MCF 10A (cell line): Measurements from ENCODE around the gene IMMP2L. TPM values are rescaled to one million over a fixed set of nuclear protein-coding genes. Genes with fewer than 3 reads are reported as not detected.
A peak's percentile ranks its signal among the peaks of the same experiment; 100 is the strongest.

ENCODE experiments used
- BruUV-seq: library from RNA; stranded (reverse); fragments of 400-500 nt; replicated peaks from 2 replicates; lab custom pipeline; 2021; lab: Mats Ljungman, UMichigan
- CTCF ChIA-PET: fragments of 300-600 bp; sonication (Branson Sonifier 250); formaldehyde crosslinking; extraction: SDS; loops from one replicate; lab custom pipeline; 2021; ENCODE audit warnings: antibody characterized with exemption, inconsistent platforms; lab: Yijun Ruan, JAX
- POLR2A ChIA-PET: fragments of 300-600, 350-650 bp; sonication (Branson Sonifier 250); formaldehyde crosslinking; extraction: SDS; loops from one replicate; lab custom pipeline; 2020; ENCODE audit warnings: antibody characterized with exemption, inconsistent platforms; lab: Yijun Ruan, JAX
- DNase-seq: peaks from one replicate; pipeline ENCODE4 v3.0.0-alpha.2; 2018; ENCODE audit not compliant: unreplicated experiment
- H3K27ac Mint-ChIP-seq: one replicate; pipeline ENCODE4 v1.8.0; 2022; ENCODE audit warnings: mild to moderate bottlenecking, low read depth, mixed read lengths; ENCODE audit not compliant: unreplicated experiment
- H3K27me3 Mint-ChIP-seq: one replicate; pipeline ENCODE4 v1.8.0; 2022; ENCODE audit warnings: mixed read lengths; ENCODE audit not compliant: insufficient read depth, unreplicated experiment
- H3K36me3 Mint-ChIP-seq: one replicate; pipeline ENCODE4 v1.8.0; 2022; ENCODE audit warnings: mild to moderate bottlenecking, moderate library complexity, mixed read lengths; ENCODE audit not compliant: insufficient read depth, unreplicated experiment
- H3K4me1 Mint-ChIP-seq: one replicate; pipeline ENCODE4 v1.8.0; 2022; ENCODE audit warnings: mixed read lengths; ENCODE audit not compliant: insufficient read depth, unreplicated experiment
- H3K4me3 Mint-ChIP-seq: one replicate; pipeline ENCODE4 v1.8.0; 2022; ENCODE audit warnings: mild to moderate bottlenecking, moderate library complexity, mixed read lengths; ENCODE audit not compliant: unreplicated experiment
- H3K9me3 Mint-ChIP-seq: one replicate; pipeline ENCODE4 v1.8.0; 2022; ENCODE audit warnings: mixed read lengths; ENCODE audit not compliant: unreplicated experiment
- intact Hi-C: fragments of 100-400 bp; cut with micrococcal nuclease; formaldehyde crosslinking; loops from 2 replicates; pipeline ENCODE4 v1.14.1; 2022
- total RNA-seq: library from RNA; stranded (reverse); gene quantifications from 2 replicates; pipeline ENCODE4 v1.2.3, GENCODE V29; 2022
- TF ChIP-seq, protein P1 (sequence below): fragments of 200-600 bp; IDR thresholded peaks from one replicate; pipeline ENCODE4 v1.8.0; 2022; ENCODE audit warnings: antibody characterized with exemption, mild to moderate bottlenecking; ENCODE audit not compliant: unreplicated experiment

Gene IMMP2L
- total RNA-seq, 1 experiment from 2014 or later, result 23.7 TPM

DNA sequence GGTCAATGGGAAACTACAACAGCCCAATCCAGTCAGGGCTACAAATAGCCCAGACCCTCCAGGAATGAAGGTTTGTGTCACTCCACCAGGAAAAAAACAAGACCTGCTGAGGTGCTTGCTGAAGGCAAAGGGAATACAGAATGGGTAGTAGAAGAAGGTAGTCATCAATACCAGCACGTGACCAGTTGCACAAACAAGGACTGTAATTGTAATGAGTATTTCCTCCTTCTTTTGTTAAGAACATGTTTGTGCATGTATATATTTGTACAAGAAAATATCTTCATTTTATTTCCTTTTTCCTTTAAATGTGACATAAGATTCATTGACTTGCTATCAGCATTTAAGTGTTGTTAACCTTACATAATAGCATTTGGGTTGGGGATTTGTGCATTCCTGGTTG is 229.3 kb downstream of the IMMP2L start:
- POLR2A ChIA-PET, result no interaction called here
- CTCF ChIA-PET, result interaction anchor here (0.8 kb wide), 1 partner anchor 15 kb away, joined by 3 read pairs; no protein-coding TSS in a partner anchor
- Mint-ChIP-seq H3K36me3 (no peaks in the 10 kb centered on the region), H3K27me3 (no peaks in the 10 kb centered on the region), H3K9me3 (peaks cover 13% of the 10 kb centered on the region), H3K27ac (no peak overlapping the region), H3K4me3 (no peak overlapping the region), H3K4me1 (no peaks in the 10 kb centered on the region)
- intact Hi-C loops, result no loop called here
- DNase-seq, result peak; percentile 2
- TF ChIP-seq, protein P1, sequence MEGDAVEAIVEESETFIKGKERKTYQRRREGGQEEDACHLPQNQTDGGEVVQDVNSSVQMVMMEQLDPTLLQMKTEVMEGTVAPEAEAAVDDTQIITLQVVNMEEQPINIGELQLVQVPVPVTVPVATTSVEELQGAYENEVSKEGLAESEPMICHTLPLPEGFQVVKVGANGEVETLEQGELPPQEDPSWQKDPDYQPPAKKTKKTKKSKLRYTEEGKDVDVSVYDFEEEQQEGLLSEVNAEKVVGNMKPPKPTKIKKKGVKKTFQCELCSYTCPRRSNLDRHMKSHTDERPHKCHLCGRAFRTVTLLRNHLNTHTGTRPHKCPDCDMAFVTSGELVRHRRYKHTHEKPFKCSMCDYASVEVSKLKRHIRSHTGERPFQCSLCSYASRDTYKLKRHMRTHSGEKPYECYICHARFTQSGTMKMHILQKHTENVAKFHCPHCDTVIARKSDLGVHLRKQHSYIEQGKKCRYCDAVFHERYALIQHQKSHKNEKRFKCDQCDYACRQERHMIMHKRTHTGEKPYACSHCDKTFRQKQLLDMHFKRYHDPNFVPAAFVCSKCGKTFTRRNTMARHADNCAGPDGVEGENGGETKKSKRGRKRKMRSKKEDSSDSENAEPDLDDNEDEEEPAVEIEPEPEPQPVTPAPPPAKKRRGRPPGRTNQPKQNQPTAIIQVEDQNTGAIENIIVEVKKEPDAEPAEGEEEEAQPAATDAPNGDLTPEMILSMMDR, result no peak
- no TSS peak for BruUV-seq

DNA sequence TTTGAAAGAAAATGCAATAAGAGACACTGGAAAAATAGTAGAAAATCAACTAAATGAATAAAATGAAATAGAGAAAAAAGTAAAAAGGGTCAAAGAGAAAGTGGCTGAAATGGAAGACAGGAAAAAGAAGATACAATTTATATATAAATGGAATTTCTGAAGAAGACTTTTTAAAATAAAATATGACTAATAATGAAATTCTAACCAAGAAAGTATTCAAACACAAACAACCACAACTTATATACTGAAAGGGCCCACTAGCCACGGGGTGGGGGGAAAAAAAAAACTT is 232.1 kb downstream of the IMMP2L start:
- no TSS peak for BruUV-seq
- no peak overlapping the region for H3K4me3 Mint-ChIP-seq
- POLR2A ChIA-PET, result interaction anchor here (0.7 kb wide), 1 partner anchor 1243 kb away, joined by 3 read pairs; no protein-coding TSS in a partner anchor
- no peaks in the 10 kb centered on the region for H3K27me3 Mint-ChIP-seq
- peaks cover 8% of the 10 kb centered on the region for H3K9me3 Mint-ChIP-seq
- DNase-seq, result no peak
- TF ChIP-seq, protein P1, result no peak
- CTCF ChIA-PET, result interaction anchor here (0.7 kb wide), 2 partner anchors 14 to 206 kb away, joined by 3 to 5 read pairs; no protein-coding TSS in a partner anchor
- no peak overlapping the region for H3K27ac Mint-ChIP-seq
- intact Hi-C loops, result no loop called here
- H3K36me3 Mint-ChIP-seq, result no peaks in the 10 kb centered on the region
- H3K4me1 Mint-ChIP-seq, result no peaks in the 10 kb centered on the region

DNA sequence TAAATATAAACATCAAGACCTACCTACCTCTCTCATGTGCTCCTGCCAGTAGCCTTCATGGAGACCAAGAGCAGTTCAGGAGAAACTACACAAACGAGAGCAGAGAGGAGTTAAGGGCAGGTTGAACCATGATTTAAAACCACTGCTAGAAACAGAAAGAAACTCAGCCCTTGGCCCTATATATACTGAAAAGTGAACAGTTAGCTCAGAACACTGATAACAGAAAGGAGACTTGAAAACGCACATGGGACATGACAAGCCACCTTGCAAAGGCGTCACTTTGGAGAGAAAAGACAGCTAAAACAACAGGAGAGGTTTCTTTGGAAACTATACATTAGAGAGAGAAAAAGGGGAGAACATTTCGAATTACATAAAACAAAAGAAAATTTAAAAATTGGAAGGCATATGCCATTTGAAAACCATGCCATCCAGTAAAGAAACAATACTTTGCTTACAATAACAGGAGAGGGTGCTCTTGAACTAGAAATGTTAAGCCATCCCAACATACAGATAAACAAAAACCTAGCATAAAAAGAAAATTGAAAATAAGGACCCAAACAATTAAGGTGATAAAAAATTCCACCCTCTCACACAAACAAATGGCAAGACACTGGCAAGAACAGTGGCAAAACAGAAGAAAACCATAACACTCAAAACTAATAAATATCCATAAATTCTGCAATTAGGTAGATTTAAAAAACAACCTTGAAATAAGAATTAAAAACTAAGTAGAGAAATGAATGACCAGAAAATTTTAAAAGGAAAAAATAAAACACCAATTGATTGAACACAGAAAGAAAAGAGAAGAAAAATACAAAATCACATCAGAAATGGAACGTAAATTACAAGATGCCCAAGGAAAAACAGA is 232.7 kb downstream of the IMMP2L start:
- Mint-ChIP-seq H3K27me3 (no peaks in the 10 kb centered on the region), H3K36me3 (no peaks in the 10 kb centered on the region), H3K27ac (no peak overlapping the region), H3K4me3 (no peak overlapping the region), H3K4me1 (no peaks in the 10 kb centered on the region), H3K9me3 (peaks cover 8% of the 10 kb centered on the region)
- ChIA-PET POLR2A (interaction anchor here (0.6 to 0.7 kb wide), 2 partner anchors 123 to 1242 kb away, joined by 3 read pairs; no protein-coding TSS in a partner anchor), CTCF (interaction anchor here (0.6 to 1.4 kb wide), 11 partner anchors 10 to 1168 kb away, joined by 3 to 8 read pairs (median 3); no protein-coding TSS in a partner anchor)
- DNase-seq, result peak; percentile 13
- no TSS peak for BruUV-seq
- TF ChIP-seq, protein P1, result peak; percentile 30
- intact Hi-C loops, result loop anchor here (1.0 kb wide), 2 partner anchors 157 to 406 kb away; no protein-coding TSS in a partner anchor

DNA sequence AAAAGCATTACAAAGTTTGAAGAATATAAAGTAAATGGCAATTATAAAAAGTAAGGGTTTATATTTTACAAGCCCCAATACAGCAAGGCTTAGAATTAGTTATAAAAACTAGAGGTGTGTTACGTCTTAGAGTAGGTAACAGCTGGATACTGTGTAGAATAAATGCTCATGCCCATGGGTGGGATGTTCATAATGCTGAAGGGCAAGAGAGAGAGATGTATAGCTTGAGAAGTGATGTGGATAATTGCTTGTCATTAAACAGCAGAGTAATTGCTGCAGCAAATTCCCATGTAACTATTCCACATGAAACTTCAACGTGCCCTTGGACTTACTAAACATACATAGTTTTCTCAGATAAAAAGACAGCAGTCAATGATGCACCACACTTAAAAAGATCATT is 233.8 kb downstream of the IMMP2L start:
- H3K4me3 Mint-ChIP-seq, result no peak overlapping the region
- no peaks in the 10 kb centered on the region for H3K36me3 Mint-ChIP-seq
- no peak overlapping the region for H3K27ac Mint-ChIP-seq
- no peaks in the 10 kb centered on the region for H3K9me3 Mint-ChIP-seq
- ChIA-PET POLR2A (interaction anchor here (1.0 kb wide), 1 partner anchor 56 kb away, joined by 4 read pairs; no protein-coding TSS in a partner anchor), CTCF (interaction anchor here (0.7 to 1.9 kb wide), 5 partner anchors 56 to 822 kb away, joined by 4 to 8 read pairs (median 6); no protein-coding TSS in a partner anchor)
- intact Hi-C loops, result no loop called here
- no peaks in the 10 kb centered on the region for H3K4me1 Mint-ChIP-seq
- TF ChIP-seq, protein P1, result no peak
- no peaks in the 10 kb centered on the region for H3K27me3 Mint-ChIP-seq
- no peak for DNase-seq
- no TSS peak for BruUV-seq
